Kidney (tissue), 14 donors: ENCODE measurements around the gene ATP1B1. TPM values are rescaled to one million over a fixed set of nuclear protein-coding genes. Genes with fewer than 3 reads are reported as not detected.

ENCODE experiments used
- DNase-seq, 5 donors: peaks; one replicate each; pipeline ENCODE4 v3.0.0-alpha.2; 2013 to 2020
- FAIRE-seq: peaks from 2 replicates; lab custom pipeline; 2012; peaks lifted over from hg19 to GRCh38; lab: Jason Lieb, UNC
- H3K27ac ChIP-seq, 2 donors: one replicate each; pipeline ENCODE4 v1.7.0; 2013; ENCODE audit warnings: low read depth in 2 of 2, low read length in 2 of 2, inconsistent platforms in 1 of 2
- H3K27me3 ChIP-seq: one replicate; pipeline ENCODE4 v1.7.1; 2013; ENCODE audit warnings: low read length, inconsistent platforms; ENCODE audit not compliant: control insufficient read depth, insufficient read depth
- H3K36me3 ChIP-seq, 3 donors: one replicate each; pipeline versions ENCODE4 v1.7.0 to v1.7.1; 2013; ENCODE audit warnings: low read length in 3 of 3, control low read depth in 1 of 3, inconsistent platforms in 1 of 3; ENCODE audit not compliant: insufficient read depth in 3 of 3, control insufficient read depth in 2 of 3
- H3K4me1 ChIP-seq, 3 donors: one replicate each; pipeline versions ENCODE4 v1.7.0 to v1.7.1; 2013; ENCODE audit warnings: low read length in 3 of 3, inconsistent platforms in 1 of 3, low read depth in 1 of 3; ENCODE audit not compliant: control insufficient read depth in 2 of 3, insufficient read depth in 2 of 3
- H3K4me3 ChIP-seq, 3 donors: one replicate each; pipeline versions ENCODE4 v1.7.0 to v1.8.1; 2013; ENCODE audit warnings: low read length in 3 of 3, control low read depth in 1 of 3, inconsistent platforms in 1 of 3
- H3K9ac ChIP-seq, 3 donors: one replicate each; pipeline versions ENCODE4 v1.7.0 to v1.7.1; 2013; ENCODE audit warnings: low read length in 3 of 3, control low read depth in 1 of 3, inconsistent platforms in 1 of 3
- H3K9me3 ChIP-seq, 3 donors: one replicate each; pipeline versions ENCODE4 v1.7.0 to v1.7.1; 2013; ENCODE audit warnings: low read length in 3 of 3, control low read depth in 1 of 3, inconsistent platforms in 1 of 3; ENCODE audit not compliant: control insufficient read depth in 2 of 3, insufficient read depth in 1 of 3
- intact Hi-C: fragments of 100-400 bp; cut with DNase I; formaldehyde crosslinking; loops from one replicate; pipeline ENCODE4 v1.11.1; 2022
- polyA plus RNA-seq: library from polyadenylated mRNA; stranded (reverse); fragments of 350-450 nt; fragmentation: Illumina TruSeq; extraction: RNeasy Lipid Tissue Mini Kit (QIAGEN cat#74804); gene quantifications from one replicate; pipeline ENCODE4 v1.2.3, GENCODE V29; 2014; ENCODE audit warnings: low read depth, low replicate concordance; ENCODE audit not compliant: insufficient read depth
- total RNA-seq: library from RNA; stranded (reverse); fragmentation: NEBNext Ultra II Directional; extraction: Animal tissue kit (Norgen Biotek cat#: 25700); gene quantifications from one replicate; pipeline ENCODE4 v1.2.1, GENCODE V29; 2021
- TF ChIP-seq, protein P1 (sequence below): IDR thresholded peaks from 3 replicates; pipeline ENCODE4 v1.5.1; 2012; ENCODE audit warnings: mild to moderate bottlenecking, moderate library complexity, borderline replicate concordance; ENCODE audit not compliant: insufficient read depth; ENCODE audit errors: extremely low read depth
- donor health status: control.
- donor health status: control.
- donor health status: control.
- donor health status: control.
- donor health status: control.
- donor health status: DM: yes; HTN: yes; CAD: no.
- donor health status: Normal renal cell carcinoma (clear cell type).

Gene ATP1B1
- total and polyA plus RNA-seq, 2 donors from 2014 or later: 686 to 1,441 TPM

DNA sequence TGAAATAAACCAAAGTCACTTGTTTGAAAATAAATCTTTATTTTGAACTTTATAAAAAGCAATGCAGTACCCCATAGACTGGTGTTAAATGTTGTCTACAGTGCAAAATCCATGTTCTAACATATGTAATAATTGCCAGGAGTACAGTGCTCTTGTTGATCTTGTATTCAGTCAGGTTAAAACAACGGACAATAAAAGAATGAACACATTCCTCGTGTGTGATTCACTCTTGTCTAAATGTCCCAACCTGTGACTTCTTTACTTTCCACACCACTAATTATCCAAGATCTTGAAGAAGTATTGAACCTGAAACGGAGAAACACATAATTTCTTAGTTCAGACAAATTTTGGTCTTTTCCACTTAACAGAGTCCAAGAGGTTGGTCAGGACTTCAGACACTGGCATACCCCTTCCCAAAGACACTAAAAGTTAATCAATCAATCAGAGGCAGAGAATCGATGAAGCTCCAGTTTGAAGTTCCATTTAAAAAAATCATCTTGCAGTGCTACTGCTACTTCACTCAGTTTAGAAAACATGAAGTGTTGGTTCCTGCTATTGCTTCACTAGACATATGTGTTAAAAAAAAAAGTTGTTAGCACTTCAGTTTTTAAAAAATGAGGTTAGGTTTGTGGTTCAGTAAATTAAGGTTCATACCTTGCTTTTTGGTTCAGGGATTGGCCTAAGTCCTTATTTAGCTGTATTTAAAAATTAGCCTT, 26.2 kb downstream of the ATP1B1 start:
- DNase-seq (no peak), FAIRE-seq (no peak)
- H3K27ac ChIP-seq: peak overlapping the region; percentile 2 to 14
- no peak overlapping the region for H3K9ac ChIP-seq
- H3K9me3 ChIP-seq: no peaks in the 10 kb centered on the region
- no peaks in the 10 kb centered on the region for H3K27me3 ChIP-seq
- intact Hi-C loops: no loop called here
- TF ChIP-seq, protein P1, sequence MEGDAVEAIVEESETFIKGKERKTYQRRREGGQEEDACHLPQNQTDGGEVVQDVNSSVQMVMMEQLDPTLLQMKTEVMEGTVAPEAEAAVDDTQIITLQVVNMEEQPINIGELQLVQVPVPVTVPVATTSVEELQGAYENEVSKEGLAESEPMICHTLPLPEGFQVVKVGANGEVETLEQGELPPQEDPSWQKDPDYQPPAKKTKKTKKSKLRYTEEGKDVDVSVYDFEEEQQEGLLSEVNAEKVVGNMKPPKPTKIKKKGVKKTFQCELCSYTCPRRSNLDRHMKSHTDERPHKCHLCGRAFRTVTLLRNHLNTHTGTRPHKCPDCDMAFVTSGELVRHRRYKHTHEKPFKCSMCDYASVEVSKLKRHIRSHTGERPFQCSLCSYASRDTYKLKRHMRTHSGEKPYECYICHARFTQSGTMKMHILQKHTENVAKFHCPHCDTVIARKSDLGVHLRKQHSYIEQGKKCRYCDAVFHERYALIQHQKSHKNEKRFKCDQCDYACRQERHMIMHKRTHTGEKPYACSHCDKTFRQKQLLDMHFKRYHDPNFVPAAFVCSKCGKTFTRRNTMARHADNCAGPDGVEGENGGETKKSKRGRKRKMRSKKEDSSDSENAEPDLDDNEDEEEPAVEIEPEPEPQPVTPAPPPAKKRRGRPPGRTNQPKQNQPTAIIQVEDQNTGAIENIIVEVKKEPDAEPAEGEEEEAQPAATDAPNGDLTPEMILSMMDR: no peak
- peaks cover 0 to 19% (median 14%) of the 10 kb centered on the region in 3 donors for H3K4me1 ChIP-seq
- peaks cover 5 to 48% (median 25%) of the 10 kb centered on the region in 3 donors for H3K36me3 ChIP-seq
- no peak overlapping the region for H3K4me3 ChIP-seq

DNA sequence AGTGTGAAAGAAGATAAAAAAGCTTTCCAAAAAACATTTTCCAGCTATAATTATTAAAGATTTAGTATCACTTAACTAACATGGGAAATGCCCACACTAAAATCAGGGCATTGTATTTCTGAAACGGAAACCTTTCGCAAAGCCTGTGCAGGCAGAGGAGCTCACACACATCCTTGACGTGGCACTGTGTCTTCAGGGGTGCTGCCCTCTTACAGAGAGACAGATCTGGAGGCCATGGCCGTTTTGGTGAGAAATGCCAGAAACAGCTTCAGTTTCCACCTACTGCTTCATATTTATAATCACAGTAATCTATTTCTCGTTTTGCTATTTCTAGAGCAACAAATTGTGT, 26.7 kb downstream of the ATP1B1 start:
- Histone ChIP-seq H3K36me3 (peaks cover 2 to 43% (median 20%) of the 10 kb centered on the region in 3 donors), H3K4me1 (peaks cover 0 to 19% (median 14%) of the 10 kb centered on the region in 3 donors), H3K9ac (no peak overlapping the region), H3K27me3 (no peaks in the 10 kb centered on the region), H3K4me3 (no peak overlapping the region), H3K27ac (peak overlapping the region in 1 of 2 donors; percentile 43), H3K9me3 (no peaks in the 10 kb centered on the region)
- TF ChIP-seq, protein P1: no peak
- intact Hi-C loops: no loop called here
- FAIRE-seq (no peak), DNase-seq (no peak)

DNA sequence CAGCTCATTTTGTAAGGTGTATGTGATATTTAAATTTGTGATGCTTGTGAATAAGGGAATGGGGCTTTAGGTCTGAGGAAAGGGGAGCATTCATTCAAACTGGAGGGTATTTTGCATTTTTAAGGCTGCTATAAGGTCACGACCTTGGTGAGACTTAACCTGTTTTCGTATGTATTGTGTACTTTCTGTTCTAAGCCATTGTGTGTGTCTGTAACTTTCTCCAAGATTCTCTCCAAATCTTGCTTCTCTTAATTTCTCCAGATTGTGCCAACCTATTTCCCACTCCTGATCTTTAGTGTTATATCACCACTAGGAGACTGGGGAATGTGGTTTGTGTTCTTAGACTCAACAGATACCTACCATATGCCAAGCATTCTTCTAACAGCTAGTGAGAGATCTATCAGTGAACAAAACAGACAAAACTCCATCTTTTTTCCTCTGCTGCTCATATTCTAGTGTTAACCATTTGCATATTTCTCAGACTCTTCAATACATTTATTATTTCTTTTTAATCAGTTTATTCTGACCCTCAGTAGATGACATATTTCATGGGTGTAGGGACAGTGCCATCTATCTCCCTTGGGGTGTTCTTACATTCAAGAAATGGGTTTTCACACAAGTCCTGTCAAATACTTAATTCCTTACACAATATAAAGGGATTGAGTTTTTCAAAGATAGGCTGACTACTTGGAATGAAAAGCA, 27.5 kb downstream of the ATP1B1 start:
- intact Hi-C loops: no loop called here
- H3K4me1 ChIP-seq: peaks cover 0 to 19% (median 9%) of the 10 kb centered on the region in 3 donors
- H3K9ac ChIP-seq: no peak overlapping the region
- DNase-seq (no peak), FAIRE-seq (no peak)
- no peak overlapping the region for H3K4me3 ChIP-seq
- no peaks in the 10 kb centered on the region for H3K27me3 ChIP-seq
- peak overlapping the region; percentile 3 to 43 for H3K27ac ChIP-seq
- H3K9me3 ChIP-seq: no peaks in the 10 kb centered on the region
- peaks cover 0 to 36% (median 14%) of the 10 kb centered on the region in 3 donors for H3K36me3 ChIP-seq
- TF ChIP-seq, protein P1: peak; percentile 25
